Measurements from ENCODE around the gene CNTN4. TPM values are rescaled to one million over a fixed set of nuclear protein-coding genes. Genes with fewer than 3 reads are reported as not detected.

Gene CNTN4
- total and polyA plus RNA-seq, 2 experiments from 2014 or later: 0.91 to 4.0 TPM

DNA sequence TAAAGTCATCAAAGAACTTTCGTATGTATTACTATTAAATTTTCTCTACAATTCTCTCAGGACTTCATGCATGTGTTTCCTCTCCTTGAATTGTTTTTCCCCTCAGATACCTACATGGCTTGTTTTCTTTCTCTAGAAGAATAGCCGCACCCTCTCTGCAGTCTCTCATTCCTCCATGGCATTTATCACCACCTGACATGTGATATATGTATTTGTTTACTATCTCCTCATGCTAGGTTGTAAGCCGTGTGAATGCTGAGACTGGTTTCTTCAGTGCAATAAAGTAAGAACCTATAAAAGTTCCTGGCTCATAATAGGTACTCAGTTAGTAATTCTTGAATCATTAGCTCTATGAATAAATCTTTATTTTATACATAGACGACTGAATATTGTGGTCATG lies 149.2 kb downstream of the CNTN4 start:
- no peaks in the 10 kb centered on the region for H4K20me1 ChIP-seq (replicated peaks; ENCODE audit: insufficient read depth)
- Mint-ChIP-seq H3K4me3 (no peak overlapping the region), H3K36me3 (ENCODE audit: low read depth) (peaks cover 12% of the 10 kb centered on the region), H3K9me3 (peaks cover 89% of the 10 kb centered on the region), H3K27me3 (ENCODE audit: insufficient read depth, low read depth, poor library complexity) (no peaks in the 10 kb centered on the region), H3K27ac (no peak overlapping the region), H3K4me1 (no peaks in the 10 kb centered on the region)
- no peaks in the 10 kb centered on the region for H3K4me1 ChIP-seq (ENCODE audit: insufficient read depth)
- H2AFZ ChIP-seq: no peak overlapping the region
- TF ChIP-seq STAT1 (IDR thresholded peaks at IDR 0.05; ENCODE audit: unreplicated experiment): no peak
- no peak for TF ChIP-seq ZNF114 (CRISPR knock-in tag; IDR thresholded peaks at IDR 0.05)
- TF ChIP-seq, protein P1, sequence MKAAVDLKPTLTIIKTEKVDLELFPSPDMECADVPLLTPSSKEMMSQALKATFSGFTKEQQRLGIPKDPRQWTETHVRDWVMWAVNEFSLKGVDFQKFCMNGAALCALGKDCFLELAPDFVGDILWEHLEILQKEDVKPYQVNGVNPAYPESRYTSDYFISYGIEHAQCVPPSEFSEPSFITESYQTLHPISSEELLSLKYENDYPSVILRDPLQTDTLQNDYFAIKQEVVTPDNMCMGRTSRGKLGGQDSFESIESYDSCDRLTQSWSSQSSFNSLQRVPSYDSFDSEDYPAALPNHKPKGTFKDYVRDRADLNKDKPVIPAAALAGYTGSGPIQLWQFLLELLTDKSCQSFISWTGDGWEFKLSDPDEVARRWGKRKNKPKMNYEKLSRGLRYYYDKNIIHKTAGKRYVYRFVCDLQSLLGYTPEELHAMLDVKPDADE (IDR thresholded peaks at IDR 0.05): no peak
- no peak for TF ChIP-seq POLR2AphosphoS5 (IDR thresholded peaks at IDR 0.05; ENCODE audit: low read depth)
- TF ChIP-seq CREB1 (CRISPR knock-in tag; IDR thresholded peaks at IDR 0.05; ENCODE audit: low read depth): no peak
- TF ChIP-seq EZH2phosphoT487 (IDR thresholded peaks at IDR 0.05; ENCODE audit: unreplicated experiment): no peak
- TF ChIP-seq JUNB (IDR thresholded peaks at IDR 0.05; ENCODE audit: unreplicated experiment): no peak
- TF ChIP-seq, protein P2, sequence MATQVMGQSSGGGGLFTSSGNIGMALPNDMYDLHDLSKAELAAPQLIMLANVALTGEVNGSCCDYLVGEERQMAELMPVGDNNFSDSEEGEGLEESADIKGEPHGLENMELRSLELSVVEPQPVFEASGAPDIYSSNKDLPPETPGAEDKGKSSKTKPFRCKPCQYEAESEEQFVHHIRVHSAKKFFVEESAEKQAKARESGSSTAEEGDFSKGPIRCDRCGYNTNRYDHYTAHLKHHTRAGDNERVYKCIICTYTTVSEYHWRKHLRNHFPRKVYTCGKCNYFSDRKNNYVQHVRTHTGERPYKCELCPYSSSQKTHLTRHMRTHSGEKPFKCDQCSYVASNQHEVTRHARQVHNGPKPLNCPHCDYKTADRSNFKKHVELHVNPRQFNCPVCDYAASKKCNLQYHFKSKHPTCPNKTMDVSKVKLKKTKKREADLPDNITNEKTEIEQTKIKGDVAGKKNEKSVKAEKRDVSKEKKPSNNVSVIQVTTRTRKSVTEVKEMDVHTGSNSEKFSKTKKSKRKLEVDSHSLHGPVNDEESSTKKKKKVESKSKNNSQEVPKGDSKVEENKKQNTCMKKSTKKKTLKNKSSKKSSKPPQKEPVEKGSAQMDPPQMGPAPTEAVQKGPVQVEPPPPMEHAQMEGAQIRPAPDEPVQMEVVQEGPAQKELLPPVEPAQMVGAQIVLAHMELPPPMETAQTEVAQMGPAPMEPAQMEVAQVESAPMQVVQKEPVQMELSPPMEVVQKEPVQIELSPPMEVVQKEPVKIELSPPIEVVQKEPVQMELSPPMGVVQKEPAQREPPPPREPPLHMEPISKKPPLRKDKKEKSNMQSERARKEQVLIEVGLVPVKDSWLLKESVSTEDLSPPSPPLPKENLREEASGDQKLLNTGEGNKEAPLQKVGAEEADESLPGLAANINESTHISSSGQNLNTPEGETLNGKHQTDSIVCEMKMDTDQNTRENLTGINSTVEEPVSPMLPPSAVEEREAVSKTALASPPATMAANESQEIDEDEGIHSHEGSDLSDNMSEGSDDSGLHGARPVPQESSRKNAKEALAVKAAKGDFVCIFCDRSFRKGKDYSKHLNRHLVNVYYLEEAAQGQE (IDR thresholded peaks at IDR 0.05; ENCODE audit: unreplicated experiment): no peak
- no peak for TF ChIP-seq EZH2 (IDR thresholded peaks at IDR 0.05; ENCODE audit: low read depth, unreplicated experiment)
- no peak for TF ChIP-seq ZNF331 (CRISPR knock-in tag; IDR thresholded peaks at IDR 0.05; ENCODE audit: low read depth)
- TF ChIP-seq, protein P3, sequence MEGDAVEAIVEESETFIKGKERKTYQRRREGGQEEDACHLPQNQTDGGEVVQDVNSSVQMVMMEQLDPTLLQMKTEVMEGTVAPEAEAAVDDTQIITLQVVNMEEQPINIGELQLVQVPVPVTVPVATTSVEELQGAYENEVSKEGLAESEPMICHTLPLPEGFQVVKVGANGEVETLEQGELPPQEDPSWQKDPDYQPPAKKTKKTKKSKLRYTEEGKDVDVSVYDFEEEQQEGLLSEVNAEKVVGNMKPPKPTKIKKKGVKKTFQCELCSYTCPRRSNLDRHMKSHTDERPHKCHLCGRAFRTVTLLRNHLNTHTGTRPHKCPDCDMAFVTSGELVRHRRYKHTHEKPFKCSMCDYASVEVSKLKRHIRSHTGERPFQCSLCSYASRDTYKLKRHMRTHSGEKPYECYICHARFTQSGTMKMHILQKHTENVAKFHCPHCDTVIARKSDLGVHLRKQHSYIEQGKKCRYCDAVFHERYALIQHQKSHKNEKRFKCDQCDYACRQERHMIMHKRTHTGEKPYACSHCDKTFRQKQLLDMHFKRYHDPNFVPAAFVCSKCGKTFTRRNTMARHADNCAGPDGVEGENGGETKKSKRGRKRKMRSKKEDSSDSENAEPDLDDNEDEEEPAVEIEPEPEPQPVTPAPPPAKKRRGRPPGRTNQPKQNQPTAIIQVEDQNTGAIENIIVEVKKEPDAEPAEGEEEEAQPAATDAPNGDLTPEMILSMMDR (conservative IDR thresholded peaks at IDR 0.05; ENCODE audit: low read depth in 2 of 2): no peak
- TF ChIP-seq, protein P4, sequence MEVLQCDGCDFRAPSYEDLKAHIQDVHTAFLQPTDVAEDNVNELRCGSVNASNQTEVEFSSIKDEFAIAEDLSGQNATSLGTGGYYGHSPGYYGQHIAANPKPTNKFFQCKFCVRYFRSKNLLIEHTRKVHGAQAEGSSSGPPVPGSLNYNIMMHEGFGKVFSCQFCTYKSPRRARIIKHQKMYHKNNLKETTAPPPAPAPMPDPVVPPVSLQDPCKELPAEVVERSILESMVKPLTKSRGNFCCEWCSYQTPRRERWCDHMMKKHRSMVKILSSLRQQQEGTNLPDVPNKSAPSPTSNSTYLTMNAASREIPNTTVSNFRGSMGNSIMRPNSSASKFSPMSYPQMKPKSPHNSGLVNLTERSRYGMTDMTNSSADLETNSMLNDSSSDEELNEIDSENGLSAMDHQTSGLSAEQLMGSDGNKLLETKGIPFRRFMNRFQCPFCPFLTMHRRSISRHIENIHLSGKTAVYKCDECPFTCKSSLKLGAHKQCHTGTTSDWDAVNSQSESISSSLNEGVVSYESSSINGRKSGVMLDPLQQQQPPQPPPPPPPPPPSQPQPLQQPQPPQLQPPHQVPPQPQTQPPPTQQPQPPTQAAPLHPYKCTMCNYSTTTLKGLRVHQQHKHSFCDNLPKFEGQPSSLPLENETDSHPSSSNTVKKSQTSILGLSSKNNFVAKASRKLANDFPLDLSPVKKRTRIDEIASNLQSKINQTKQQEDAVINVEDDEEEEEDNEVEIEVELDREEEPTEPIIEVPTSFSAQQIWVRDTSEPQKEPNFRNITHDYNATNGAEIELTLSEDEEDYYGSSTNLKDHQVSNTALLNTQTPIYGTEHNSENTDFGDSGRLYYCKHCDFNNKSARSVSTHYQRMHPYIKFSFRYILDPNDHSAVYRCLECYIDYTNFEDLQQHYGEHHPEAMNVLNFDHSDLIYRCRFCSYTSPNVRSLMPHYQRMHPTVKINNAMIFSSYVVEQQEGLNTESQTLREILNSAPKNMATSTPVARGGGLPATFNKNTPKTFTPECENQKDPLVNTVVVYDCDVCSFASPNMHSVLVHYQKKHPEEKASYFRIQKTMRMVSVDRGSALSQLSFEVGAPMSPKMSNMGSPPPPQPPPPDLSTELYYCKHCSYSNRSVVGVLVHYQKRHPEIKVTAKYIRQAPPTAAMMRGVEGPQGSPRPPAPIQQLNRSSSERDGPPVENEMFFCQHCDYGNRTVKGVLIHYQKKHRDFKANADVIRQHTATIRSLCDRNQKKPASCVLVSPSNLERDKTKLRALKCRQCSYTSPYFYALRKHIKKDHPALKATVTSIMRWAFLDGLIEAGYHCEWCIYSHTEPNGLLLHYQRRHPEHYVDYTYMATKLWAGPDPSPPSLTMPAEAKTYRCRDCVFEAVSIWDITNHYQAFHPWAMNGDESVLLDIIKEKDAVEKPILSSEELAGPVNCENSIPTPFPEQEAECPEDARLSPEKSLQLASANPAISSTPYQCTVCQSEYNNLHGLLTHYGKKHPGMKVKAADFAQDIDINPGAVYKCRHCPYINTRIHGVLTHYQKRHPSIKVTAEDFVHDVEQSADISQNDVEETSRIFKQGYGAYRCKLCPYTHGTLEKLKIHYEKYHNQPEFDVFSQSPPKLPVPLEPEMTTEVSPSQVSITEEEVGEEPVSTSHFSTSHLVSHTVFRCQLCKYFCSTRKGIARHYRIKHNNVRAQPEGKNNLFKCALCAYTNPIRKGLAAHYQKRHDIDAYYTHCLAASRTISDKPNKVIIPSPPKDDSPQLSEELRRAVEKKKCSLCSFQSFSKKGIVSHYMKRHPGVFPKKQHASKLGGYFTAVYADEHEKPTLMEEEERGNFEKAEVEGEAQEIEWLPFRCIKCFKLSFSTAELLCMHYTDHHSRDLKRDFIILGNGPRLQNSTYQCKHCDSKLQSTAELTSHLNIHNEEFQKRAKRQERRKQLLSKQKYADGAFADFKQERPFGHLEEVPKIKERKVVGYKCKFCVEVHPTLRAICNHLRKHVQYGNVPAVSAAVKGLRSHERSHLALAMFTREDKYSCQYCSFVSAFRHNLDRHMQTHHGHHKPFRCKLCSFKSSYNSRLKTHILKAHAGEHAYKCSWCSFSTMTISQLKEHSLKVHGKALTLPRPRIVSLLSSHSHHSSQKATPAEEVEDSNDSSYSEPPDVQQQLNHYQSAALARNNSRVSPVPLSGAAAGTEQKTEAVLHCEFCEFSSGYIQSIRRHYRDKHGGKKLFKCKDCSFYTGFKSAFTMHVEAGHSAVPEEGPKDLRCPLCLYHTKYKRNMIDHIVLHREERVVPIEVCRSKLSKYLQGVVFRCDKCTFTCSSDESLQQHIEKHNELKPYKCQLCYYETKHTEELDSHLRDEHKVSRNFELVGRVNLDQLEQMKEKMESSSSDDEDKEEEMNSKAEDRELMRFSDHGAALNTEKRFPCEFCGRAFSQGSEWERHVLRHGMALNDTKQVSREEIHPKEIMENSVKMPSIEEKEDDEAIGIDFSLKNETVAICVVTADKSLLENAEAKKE (CRISPR knock-in tag; IDR thresholded peaks at IDR 0.05): no peak
- TF ChIP-seq NANOG (IDR thresholded peaks at IDR 0.05; ENCODE audit: borderline replicate concordance): no peak
- no peaks in the 10 kb centered on the region for H3K36me3 ChIP-seq (ENCODE audit: insufficient read depth)
- DNase-seq (ENCODE audit: low spot score): no peak
- H3K9me2 ChIP-seq (ENCODE audit: insufficient read depth): peaks cover 3% of the 10 kb centered on the region; the same call in 1 of the 2 replicates
- H3K79me2 ChIP-seq (replicated peaks; ENCODE audit: insufficient read depth): no peaks in the 10 kb centered on the region
- H3K27me3 ChIP-seq (ENCODE audit: insufficient read depth): no peaks in the 10 kb centered on the region
- ATAC-seq: no peak
- no peaks in the 10 kb centered on the region for H3F3A ChIP-seq (replicated peaks; ENCODE audit: low read depth)
- no peak overlapping the region for H3K4me2 ChIP-seq
- H3K27ac ChIP-seq (ENCODE audit: low read depth): no peak overlapping the region
- H3K4me3 ChIP-seq: no peak overlapping the region

Measured in GM23338 (cell line).